HG02973 (cell line): ENCODE data around the gene NDUFB3.
"Not testable (repeated sequence)": the region's sequence is repeated elsewhere in the genome, so short reads cannot be mapped to it uniquely, and the experiment has no call there.

ENCODE experiments used
- ATAC-seq: cut with Tn5 transposase; IDR thresholded peaks from one replicate; pipeline ENCODE4 v1.9.1; 2021; ENCODE audit warnings: moderate library complexity; ENCODE audit not compliant: unreplicated experiment

NDUFB3 gene

GRCh38 chr2:201071479-201072200 is at the start of gene NDUFB3, which contains the start of gene HYCC2:
NDUFB3 (plus strand) TSS chr2:201072001; CDS start chr2:201078883, 6,882 bp downstream.
HYCC2 (minus strand) TSS chr2:201071671; CDS start chr2:201024009, 47,662 bp downstream.
- peak; percentile 97 for ATAC-seq

- no peak for ATAC-seq
These were observed 47.3 kb upstream of the NDUFB3 start for GRCh38 chr2:201024518-201024917.

GRCh38 chr2:201034355-201034754 is 37.4 kb upstream of the NDUFB3 start:
- not testable (repeated sequence) for ATAC-seq

- ATAC-seq: not testable (repeated sequence)
These were observed 33.4 kb upstream of the NDUFB3 start for GRCh38 chr2:201038361-201038760.

GRCh38 chr2:201038855-201039254 is 32.9 kb upstream of the NDUFB3 start:
- ATAC-seq: no peak

- ATAC-seq: no peak
These were observed 30.8 kb upstream of the NDUFB3 start for GRCh38 chr2:201040867-201041628.

GRCh38 chr2:201042451-201042850 is 29.4 kb upstream of the NDUFB3 start:
- ATAC-seq: not testable (repeated sequence)

- ATAC-seq: not testable (repeated sequence)
These were observed 28.8 kb upstream of the NDUFB3 start for GRCh38 chr2:201043050-201043449.

GRCh38 chr2:201046881-201047280 is 24.9 kb upstream of the NDUFB3 start:
- ATAC-seq: no peak

GRCh38 chr2:201049455-201049854 is 22.3 kb upstream of the NDUFB3 start:
- no peak for ATAC-seq

- ATAC-seq: no peak
These were observed 14.7 kb upstream of the NDUFB3 start for GRCh38 chr2:201057087-201057521.

- no peak for ATAC-seq
These were observed 14.0 kb upstream of the NDUFB3 start for GRCh38 chr2:201057715-201058248.

- ATAC-seq: no peak
These were observed 12.9 kb upstream of the NDUFB3 start for GRCh38 chr2:201058914-201059313.

GRCh38 chr2:201059961-201060755 is 11.6 kb upstream of the NDUFB3 start:
- ATAC-seq: no peak

- not testable (repeated sequence) for ATAC-seq
These were observed 8.3 kb upstream of the NDUFB3 start for GRCh38 chr2:201063516-201063915.

- ATAC-seq: no peak
These were observed 6.9 kb upstream of the NDUFB3 start for GRCh38 chr2:201064797-201065329.

- peak; percentile 27 for ATAC-seq
These were observed 788 bp upstream of the NDUFB3 start for GRCh38 chr2:201070948-201071478.

GRCh38 chr2:201072201-201072530 is 365 bp downstream of the NDUFB3 start:
- no peak for ATAC-seq

GRCh38 chr2:201073071-201073470 is 1.3 kb downstream of the NDUFB3 start:
- no peak for ATAC-seq

- no peak for ATAC-seq
These were observed 3.2 kb downstream of the NDUFB3 start for GRCh38 chr2:201074996-201075395.
